PC-3 (cell line): Measurements from ENCODE around the gene BOD1L2. TPM values are rescaled to one million over a fixed set of nuclear protein-coding genes. Genes with fewer than 3 reads are reported as not detected.

ENCODE experiments used
- ATAC-seq: fragments of 200-7000 bp; cut with Tn5 transposase; 2 replicates; pipeline ENCODE4 v1.9.1; 2020; ENCODE audit warnings: mild to moderate bottlenecking, moderate library complexity
- BruUV-seq: library from RNA; stranded (reverse); fragments of 400-500 nt; replicated peaks from 2 replicates; lab custom pipeline; 2021; lab: Mats Ljungman, UMichigan
- CTCF ChIA-PET: fragments of 300-600 bp; sonication (Branson Sonifier 250); formaldehyde crosslinking; loops from one replicate; lab custom pipeline; 2022; ENCODE audit warnings: antibody characterized with exemption; lab: Charles Lee
- POLR2A ChIA-PET: fragments of 300-600 bp; sonication (Branson Sonifier 250); formaldehyde crosslinking; loops from one replicate; lab custom pipeline; 2022; ENCODE audit warnings: antibody characterized with exemption; ENCODE audit not compliant: unreplicated experiment; lab: Charles Lee
- DNase-seq: peaks from one replicate; pipeline ENCODE4 v3.0.0-alpha.2; 2015
- H2AFZ ChIP-seq: fragments of 300-600 bp; sonication (generic); 2 replicates; pipeline ENCODE4 v1.6.0; 2016; ENCODE audit warnings: antibody characterized with exemption, low read length
- H3F3A ChIP-seq: fragments of 300-600 bp; sonication (generic); one replicate; pipeline ENCODE4 v1.6.0; 2017; ENCODE audit warnings: antibody characterized with exemption, low read length, control low read depth, mild to moderate bottlenecking; ENCODE audit not compliant: unreplicated experiment
- H3K27ac ChIP-seq: fragments of 300-600 bp; sonication (generic); 2 replicates; pipeline ENCODE4 v1.5.1; 2016; ENCODE audit warnings: mild to moderate bottlenecking, low read length
- H3K27me3 ChIP-seq: fragments of 300-600 bp; sonication (generic); 2 replicates; pipeline ENCODE4 v1.6.1; 2016; ENCODE audit warnings: low read length, mixed read lengths
- H3K36me3 ChIP-seq: fragments of 300-600 bp; sonication (generic); 2 replicates; pipeline ENCODE4 v1.6.1; 2016; ENCODE audit warnings: low read depth, mixed run types, low read length, mixed read lengths
- H3K4me1 ChIP-seq: fragments of 300-600 bp; sonication (generic); 2 replicates; pipeline ENCODE4 v1.5.1; 2016; ENCODE audit warnings: low read length; ENCODE audit not compliant: insufficient read depth
- H3K4me2 ChIP-seq: fragments of 300-600 bp; sonication (generic); 2 replicates; pipeline ENCODE4 v1.6.0; 2016; ENCODE audit warnings: low read length
- H3K4me3 ChIP-seq: fragments of 300-600 bp; sonication (generic); 2 replicates; pipeline ENCODE4 v1.5.1; 2016; ENCODE audit warnings: mild to moderate bottlenecking, low read length, mixed read lengths
- H3K79me2 ChIP-seq: fragments of 300-600 bp; sonication (generic); 2 replicates; pipeline ENCODE4 v1.6.1; 2017; ENCODE audit warnings: low read length, mixed read lengths
- H3K9ac ChIP-seq: fragments of 300-600 bp; sonication (generic); 2 replicates; pipeline ENCODE4 v1.6.0; 2016; ENCODE audit warnings: mild to moderate bottlenecking, low read length
- H3K9me2 ChIP-seq: fragments of 300-600 bp; sonication (generic); replicated peaks from 2 replicates; pipeline ENCODE4 v1.6.1; 2016; ENCODE audit warnings: mixed run types, low read length, mixed read lengths
- H3K9me3 ChIP-seq: fragments of 300-600 bp; sonication (generic); 2 replicates; pipeline ENCODE4 v1.6.1; 2016; ENCODE audit warnings: low read length, mixed read lengths
- H4K20me1 ChIP-seq: fragments of 300-600 bp; sonication (generic); 2 replicates; pipeline ENCODE4 v1.6.1; 2016; ENCODE audit warnings: low read length, mixed read lengths
- CTCF ChIP-seq: fragments of 300-600 bp; sonication (generic); conservative IDR thresholded peaks from 2 replicates; pipeline ENCODE4 v1.5.1; 2017; ENCODE audit warnings: antibody characterized with exemption, low read depth, mild to moderate bottlenecking, low read length
- EZH2 ChIP-seq: fragments of 300-600 bp; sonication (generic); IDR thresholded peaks from one replicate; pipeline ENCODE4 v1.6.1; 2017; ENCODE audit warnings: antibody characterized with exemption, mild to moderate bottlenecking, low read length; ENCODE audit not compliant: unreplicated experiment
- EZH2phosphoT487 ChIP-seq: fragments of 300-600 bp; sonication (generic); IDR thresholded peaks from 2 replicates; pipeline ENCODE4 v1.6.1; 2018; ENCODE audit warnings: mild to moderate bottlenecking, antibody characterized with exemption, low read length, borderline replicate concordance
- intact Hi-C: fragments of 100-400 bp; cut with micrococcal nuclease; formaldehyde crosslinking; loops from 2 replicates; pipeline ENCODE4 v1.9.0; 2023
- total RNA-seq: library from RNA; depleted of rRNA; stranded (reverse); fragments of >200 nt; gene quantifications from 2 replicates; pipeline ENCODE4 v1.2.3, GENCODE V29; 2014

The BOD1L2 gene
- total RNA-seq, 1 experiment from 2014 or later, result not detected

DNA sequence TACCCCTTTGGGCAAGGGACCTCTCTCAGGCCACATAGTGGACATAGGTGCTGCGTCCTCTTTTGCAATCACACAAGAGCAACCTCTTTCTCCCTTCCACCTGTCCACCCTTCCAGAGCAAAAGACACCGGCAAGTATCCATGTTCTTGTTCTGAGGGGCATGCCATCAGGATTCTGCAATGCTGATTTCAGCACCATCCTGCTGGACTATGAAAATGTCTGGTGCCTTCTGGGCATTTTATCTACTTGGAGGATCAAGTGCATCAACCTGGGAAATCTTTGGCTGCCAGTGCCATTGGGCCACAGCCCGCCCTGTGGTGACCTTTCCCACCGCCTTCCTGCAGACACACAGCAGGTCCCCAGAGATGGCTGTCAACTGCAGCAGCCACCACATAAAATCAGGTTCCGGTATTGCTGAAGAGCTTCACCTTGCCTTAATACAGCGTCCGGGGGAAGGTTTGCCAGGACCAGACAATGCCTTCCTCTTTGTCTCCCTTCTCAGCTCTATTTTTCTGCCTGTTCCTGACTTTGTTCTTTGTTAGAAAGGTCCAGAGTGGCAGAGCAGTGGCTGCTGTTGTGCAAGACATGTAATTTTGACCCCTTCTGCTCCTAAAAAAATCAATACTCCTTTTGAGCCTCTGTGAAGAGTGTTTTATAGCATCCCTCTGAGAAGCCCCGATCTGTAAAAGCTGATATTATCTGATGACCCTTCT, 18.5 kb upstream of the BOD1L2 start:
- no peak overlapping the region for H2AFZ ChIP-seq
- H3K4me1 ChIP-seq, result no peaks in the 10 kb centered on the region
- H3K4me3 ChIP-seq, result no peak overlapping the region
- no peaks in the 10 kb centered on the region for H3K36me3 ChIP-seq
- no peaks in the 10 kb centered on the region for H4K20me1 ChIP-seq
- no peaks in the 10 kb centered on the region for H3K9me2 ChIP-seq
- no peak for TF ChIP-seq CTCF
- no peak for TF ChIP-seq EZH2
- TF ChIP-seq EZH2phosphoT487, result no peak
- no peaks in the 10 kb centered on the region for H3K9me3 ChIP-seq
- ATAC-seq (no peak), DNase-seq (no peak)
- peaks cover 63% of the 10 kb centered on the region for H3K27me3 ChIP-seq
- ChIA-PET POLR2A (no interaction called here), CTCF (no interaction called here)
- H3K27ac ChIP-seq, result no peak overlapping the region
- no peaks in the 10 kb centered on the region for H3K79me2 ChIP-seq
- H3K4me2 ChIP-seq, result no peak overlapping the region
- no peaks in the 10 kb centered on the region for H3F3A ChIP-seq
- BruUV-seq, result no TSS peak
- intact Hi-C loops, result no loop called here
- no peak overlapping the region for H3K9ac ChIP-seq

DNA sequence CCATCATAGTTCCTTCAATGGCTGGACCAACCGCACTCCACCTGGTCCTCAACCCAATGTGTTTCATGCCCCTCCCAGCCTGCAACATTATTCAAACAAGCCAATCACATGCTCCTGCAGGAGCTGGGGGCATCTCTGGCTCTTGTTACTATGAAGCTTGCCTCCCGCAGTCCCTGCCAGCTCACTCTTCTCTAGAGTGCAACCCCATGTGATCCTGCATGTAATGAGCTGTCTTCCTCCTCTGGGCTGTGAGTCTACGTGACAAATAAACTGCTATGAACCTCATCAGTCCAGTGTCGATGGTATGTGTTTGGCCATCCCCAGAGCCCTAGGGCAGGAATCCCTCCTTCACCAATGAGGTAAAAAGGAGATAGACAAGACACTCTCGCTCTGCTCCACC, 15.8 kb upstream of the BOD1L2 start:
- no peaks in the 10 kb centered on the region for H4K20me1 ChIP-seq
- H3F3A ChIP-seq, result no peaks in the 10 kb centered on the region
- ChIA-PET POLR2A (no interaction called here), CTCF (no interaction called here)
- no peak overlapping the region for H3K9ac ChIP-seq
- no TSS peak for BruUV-seq
- DNase-seq, result no peak
- ATAC-seq, result no peak
- H3K4me2 ChIP-seq, result no peak overlapping the region
- H3K36me3 ChIP-seq, result no peaks in the 10 kb centered on the region
- no peak for TF ChIP-seq EZH2phosphoT487
- no peak for TF ChIP-seq EZH2
- TF ChIP-seq CTCF, result no peak
- no peaks in the 10 kb centered on the region for H3K79me2 ChIP-seq
- H3K27ac ChIP-seq, result no peak overlapping the region
- H3K4me3 ChIP-seq, result no peak overlapping the region
- no peak overlapping the region for H2AFZ ChIP-seq
- intact Hi-C loops, result no loop called here
- no peaks in the 10 kb centered on the region for H3K9me2 ChIP-seq
- peaks cover 61% of the 10 kb centered on the region for H3K27me3 ChIP-seq
- H3K4me1 ChIP-seq, result no peaks in the 10 kb centered on the region
- no peaks in the 10 kb centered on the region for H3K9me3 ChIP-seq

GRCh38 chr18:57131782-57132181, 15.1 kb upstream of the BOD1L2 start:
- Histone ChIP-seq H3K9me3 (no peaks in the 10 kb centered on the region), H3K27me3 (peaks cover 62% of the 10 kb centered on the region), H3F3A (no peaks in the 10 kb centered on the region), H3K4me1 (no peaks in the 10 kb centered on the region), H3K9me2 (no peaks in the 10 kb centered on the region), H4K20me1 (no peaks in the 10 kb centered on the region), H3K9ac (no peak overlapping the region), H3K4me3 (no peak overlapping the region), H3K27ac (no peak overlapping the region), H3K79me2 (no peaks in the 10 kb centered on the region), H3K36me3 (no peaks in the 10 kb centered on the region), H2AFZ (no peak overlapping the region), H3K4me2 (no peak overlapping the region)
- BruUV-seq, result no TSS peak
- TF ChIP-seq EZH2 (no peak), EZH2phosphoT487 (no peak)
- intact Hi-C loops, result no loop called here
- CTCF ChIA-PET, result no interaction called here
- ATAC-seq (no peak), DNase-seq (no peak)
- POLR2A ChIA-PET, result no interaction called here
